DOHH2 (cell line): ENCODE measurements around the gene BIRC7.

Source experiments
- H3F3A ChIP-seq: fragments of 200-600 bp; sonication (generic), shearing (Covaris generic); 2 replicates; pipeline ENCODE4 v1.6.0; 2016; ENCODE audit warnings: antibody characterized with exemption, mild to moderate bottlenecking; ENCODE audit not compliant: control insufficient read depth, insufficient read depth
- H3K27ac ChIP-seq: fragments of 200-600 bp; sonication (generic); 2 replicates; pipeline ENCODE4 v1.5.1; 2014; ENCODE audit warnings: low read depth, mild to moderate bottlenecking, low read length, moderate library complexity
- H3K27me3 ChIP-seq: fragments of 200-600 bp; sonication (generic); 2 replicates; pipeline ENCODE4 v1.6.1; 2014; ENCODE audit warnings: mild to moderate bottlenecking, low read length, mixed read lengths; ENCODE audit not compliant: control insufficient read depth
- H3K36me3 ChIP-seq: fragments of 200-600 bp; sonication (generic); 2 replicates; pipeline ENCODE4 v1.6.1; 2014; ENCODE audit warnings: mild to moderate bottlenecking, low read length, moderate library complexity, mixed read lengths; ENCODE audit not compliant: control insufficient read depth
- H3K4me1 ChIP-seq: fragments of 200-600 bp; sonication (generic); 2 replicates; pipeline ENCODE4 v1.6.1; 2014; ENCODE audit warnings: mild to moderate bottlenecking, low read length, mixed read lengths; ENCODE audit not compliant: control insufficient read depth
- H3K4me2 ChIP-seq: fragments of 200-600 bp; sonication (generic); 2 replicates; pipeline ENCODE4 v1.6.0; 2014; ENCODE audit warnings: mild to moderate bottlenecking, low read length, moderate library complexity
- H3K4me3 ChIP-seq: fragments of 200-600 bp; sonication (generic); 2 replicates; pipeline ENCODE4 v1.5.1; 2014; ENCODE audit warnings: mild to moderate bottlenecking, low read length, mixed read lengths
- H3K79me2 ChIP-seq: fragments of 200-600 bp; sonication (generic); 2 replicates; pipeline ENCODE4 v1.6.1; 2014; ENCODE audit warnings: mild to moderate bottlenecking, low read length, mixed read lengths; ENCODE audit not compliant: control insufficient read depth
- H3K9me2 ChIP-seq: fragments of 200-600 bp; sonication (generic); replicated peaks from 2 replicates; pipeline ENCODE4 v1.6.1; 2014; ENCODE audit warnings: mild to moderate bottlenecking, low read length, mixed read lengths; ENCODE audit not compliant: control insufficient read depth
- H3K9me3 ChIP-seq: fragments of 200-600 bp; sonication (generic); 2 replicates; pipeline ENCODE4 v1.6.1; 2014; ENCODE audit warnings: antibody characterized with exemption, low read length, mixed read lengths; ENCODE audit not compliant: control insufficient read depth, insufficient read depth
- H4K20me1 ChIP-seq: fragments of 200-600 bp; sonication (generic); 2 replicates; pipeline ENCODE4 v1.6.0; 2014; ENCODE audit warnings: low read depth, mild to moderate bottlenecking, antibody characterized with exemption, low read length, moderate library complexity; ENCODE audit not compliant: control insufficient read depth, insufficient read depth
- EZH2phosphoT487 ChIP-seq: fragments of 200-600 bp; sonication (generic); IDR thresholded peaks from 2 replicates; pipeline ENCODE4 v1.6.1; 2017; ENCODE audit warnings: borderline replicate concordance, mild to moderate bottlenecking, antibody characterized with exemption, low read length, moderate library complexity, mixed read lengths
- TF ChIP-seq, protein P1 (sequence below): fragments of 200-600 bp; sonication (generic); IDR thresholded peaks from one replicate; pipeline ENCODE4 v1.5.1; 2014; ENCODE audit warnings: antibody characterized with exemption, mild to moderate bottlenecking, low read depth, low read length; ENCODE audit not compliant: poor library complexity, severe bottlenecking

Gene BIRC7

DNA sequence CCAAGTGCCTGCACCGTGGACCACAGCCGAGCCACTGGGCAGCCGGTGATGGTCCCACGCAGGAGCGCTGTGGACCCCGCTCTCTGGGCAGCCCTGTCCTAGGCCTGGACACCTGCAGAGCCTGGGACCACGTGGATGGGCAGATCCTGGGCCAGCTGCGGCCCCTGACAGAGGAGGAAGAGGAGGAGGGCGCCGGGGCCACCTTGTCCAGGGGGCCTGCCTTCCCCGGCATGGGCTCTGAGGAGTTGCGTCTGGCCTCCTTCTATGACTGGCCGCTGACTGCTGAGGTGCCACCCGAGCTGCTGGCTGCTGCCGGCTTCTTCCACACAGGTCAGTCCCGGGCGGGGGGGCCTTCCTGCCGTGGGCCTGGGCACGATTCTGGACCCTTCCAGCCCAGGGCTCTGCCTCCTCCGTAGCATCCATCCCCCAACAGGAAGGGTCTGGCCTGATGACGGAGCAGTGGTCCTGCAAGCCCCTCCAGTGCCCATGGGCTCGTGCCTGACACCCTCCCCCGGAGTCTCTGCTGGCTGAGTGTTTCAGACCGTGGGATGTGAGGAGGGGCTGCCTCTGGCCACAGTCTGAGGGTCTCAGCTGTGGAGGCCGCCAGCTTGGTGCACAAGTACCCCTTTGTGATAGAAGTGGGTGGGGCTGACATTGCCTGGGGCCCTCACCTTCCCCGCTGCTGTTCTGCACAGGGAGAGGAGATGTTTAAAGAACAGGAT is 572 bp downstream of the BIRC7 start:
- TF ChIP-seq EZH2phosphoT487, result no peak
- TF ChIP-seq, protein P1, sequence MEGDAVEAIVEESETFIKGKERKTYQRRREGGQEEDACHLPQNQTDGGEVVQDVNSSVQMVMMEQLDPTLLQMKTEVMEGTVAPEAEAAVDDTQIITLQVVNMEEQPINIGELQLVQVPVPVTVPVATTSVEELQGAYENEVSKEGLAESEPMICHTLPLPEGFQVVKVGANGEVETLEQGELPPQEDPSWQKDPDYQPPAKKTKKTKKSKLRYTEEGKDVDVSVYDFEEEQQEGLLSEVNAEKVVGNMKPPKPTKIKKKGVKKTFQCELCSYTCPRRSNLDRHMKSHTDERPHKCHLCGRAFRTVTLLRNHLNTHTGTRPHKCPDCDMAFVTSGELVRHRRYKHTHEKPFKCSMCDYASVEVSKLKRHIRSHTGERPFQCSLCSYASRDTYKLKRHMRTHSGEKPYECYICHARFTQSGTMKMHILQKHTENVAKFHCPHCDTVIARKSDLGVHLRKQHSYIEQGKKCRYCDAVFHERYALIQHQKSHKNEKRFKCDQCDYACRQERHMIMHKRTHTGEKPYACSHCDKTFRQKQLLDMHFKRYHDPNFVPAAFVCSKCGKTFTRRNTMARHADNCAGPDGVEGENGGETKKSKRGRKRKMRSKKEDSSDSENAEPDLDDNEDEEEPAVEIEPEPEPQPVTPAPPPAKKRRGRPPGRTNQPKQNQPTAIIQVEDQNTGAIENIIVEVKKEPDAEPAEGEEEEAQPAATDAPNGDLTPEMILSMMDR, result no peak
- Histone ChIP-seq H3K27ac (no peak overlapping the region), H3K79me2 (no peaks in the 10 kb centered on the region), H3K4me1 (peaks cover 15% of the 10 kb centered on the region), H3K9me2 (no peaks in the 10 kb centered on the region), H3K27me3 (peaks cover 18% of the 10 kb centered on the region), H3K4me3 (no peak overlapping the region), H3K4me2 (no peak overlapping the region), H3K36me3 (no peaks in the 10 kb centered on the region), H3F3A (0 out of 2 replicates have a peak, but pooled peaks cover 3% of the 10 kb centered on the region), H3K9me3 (no peaks in the 10 kb centered on the region), H4K20me1 (no peaks in the 10 kb centered on the region)

DNA sequence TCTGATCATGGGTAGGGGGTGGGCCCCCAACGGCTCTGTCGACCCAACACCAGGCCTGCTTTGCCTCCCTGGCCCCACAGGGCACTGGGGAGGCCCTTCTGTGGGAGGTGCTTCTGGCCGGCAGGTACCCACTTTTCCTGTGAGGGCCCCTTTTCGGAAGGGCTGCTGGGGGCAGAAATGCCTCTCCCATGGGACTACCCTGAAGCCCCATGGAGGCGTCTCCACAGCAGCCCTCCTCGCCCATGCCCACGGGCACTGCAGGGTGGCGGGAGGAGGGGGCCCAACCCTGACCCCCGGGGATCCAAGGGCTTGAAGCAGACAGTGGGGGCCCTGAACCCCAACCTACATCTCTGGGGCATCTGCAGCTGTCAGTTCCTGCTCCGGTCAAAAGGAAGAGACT is 2.3 kb downstream of the BIRC7 start:
- no peaks in the 10 kb centered on the region for H3K36me3 ChIP-seq
- no peak overlapping the region for H3K27ac ChIP-seq
- no peaks in the 10 kb centered on the region for H3K79me2 ChIP-seq
- H4K20me1 ChIP-seq, result no peaks in the 10 kb centered on the region
- H3K4me1 ChIP-seq, result peaks cover 15% of the 10 kb centered on the region
- H3K9me3 ChIP-seq, result no peaks in the 10 kb centered on the region
- H3K9me2 ChIP-seq, result no peaks in the 10 kb centered on the region
- H3K4me2 ChIP-seq, result no peak overlapping the region
- peaks cover 2% of the 10 kb centered on the region for H3K27me3 ChIP-seq
- H3K4me3 ChIP-seq, result no peak overlapping the region
- H3F3A ChIP-seq, result 0 out of 2 replicates have a peak, but pooled peaks cover 3% of the 10 kb centered on the region
- no peak for TF ChIP-seq EZH2phosphoT487
- TF ChIP-seq, protein P1, result no peak

DNA sequence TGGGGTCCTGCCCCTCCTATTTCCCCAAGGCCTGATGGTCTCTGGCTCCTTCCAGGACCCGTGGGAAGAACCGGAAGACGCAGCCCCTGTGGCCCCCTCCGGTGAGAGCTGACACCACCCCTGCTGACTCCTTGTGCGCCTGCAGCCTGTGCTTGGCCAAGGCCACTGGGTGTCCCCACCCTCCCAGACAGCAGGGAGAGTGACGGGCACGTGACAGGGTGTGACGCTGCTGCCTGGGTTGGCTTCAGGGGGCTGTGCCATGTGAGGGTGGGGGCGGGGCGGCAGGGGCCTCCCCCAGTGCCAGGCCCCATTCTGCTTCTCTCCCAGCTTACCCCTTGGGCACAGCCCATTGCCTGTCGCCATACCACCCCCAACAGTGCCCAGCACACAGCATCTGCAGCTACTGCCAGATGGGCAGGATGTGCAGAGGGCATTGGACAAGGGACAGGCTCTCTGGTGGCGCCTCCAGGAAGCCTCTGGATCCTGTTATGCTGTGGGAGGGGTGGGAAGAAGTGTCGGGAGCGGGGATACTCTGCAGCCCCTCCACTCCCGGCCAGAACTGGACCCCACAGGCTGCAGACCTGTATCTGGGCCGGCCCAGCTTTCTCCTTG is 2.9 kb downstream of the BIRC7 start:
- H3K4me2 ChIP-seq, result no peak overlapping the region
- H4K20me1 ChIP-seq, result no peaks in the 10 kb centered on the region
- H3K9me2 ChIP-seq, result no peaks in the 10 kb centered on the region
- no peaks in the 10 kb centered on the region for H3K79me2 ChIP-seq
- no peaks in the 10 kb centered on the region for H3K36me3 ChIP-seq
- H3K4me3 ChIP-seq, result no peak overlapping the region
- H3K27ac ChIP-seq, result no peak overlapping the region
- H3K9me3 ChIP-seq, result no peaks in the 10 kb centered on the region
- H3F3A ChIP-seq, result 0 out of 2 replicates have a peak, but pooled peaks cover 3% of the 10 kb centered on the region
- peaks cover 15% of the 10 kb centered on the region for H3K4me1 ChIP-seq
- no peaks in the 10 kb centered on the region for H3K27me3 ChIP-seq
- TF ChIP-seq EZH2phosphoT487, result no peak
- TF ChIP-seq, protein P1, result no peak
